NCI-H748 treated with DMSO at 0.1 percent for 48 hours (cell line): ENCODE measurements around the gene STK31.
A peak's percentile ranks its signal among the peaks of the same experiment; 100 is the strongest.
"Not testable (repeated sequence)": the region's sequence is repeated elsewhere in the genome, so short reads cannot be mapped to it uniquely, and the experiment has no call there.

Experiments used
- DNase-seq: peaks from one replicate; lab custom pipeline; 2025; lab: John Stamatoyannopoulos, UW

STK31 gene

DNA sequence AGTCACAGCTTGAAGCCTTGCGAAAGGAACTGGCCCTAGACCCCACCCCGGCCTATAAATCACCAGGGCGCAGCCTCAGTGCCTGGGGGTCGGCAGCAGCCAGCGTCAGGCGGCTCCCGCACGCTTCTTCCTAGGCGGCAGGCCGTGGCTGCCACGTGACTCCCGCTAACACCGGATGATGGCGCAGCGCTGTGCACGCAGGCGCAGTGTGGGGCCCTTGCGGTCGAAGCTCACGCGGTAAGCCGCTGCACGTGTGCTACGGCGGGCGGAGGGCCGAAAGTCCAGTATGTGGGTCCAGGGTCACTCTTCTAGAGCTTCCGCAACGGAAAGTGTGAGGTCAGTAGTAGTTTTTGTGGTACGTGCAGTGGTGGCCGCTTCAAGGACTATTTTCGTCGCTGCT, at the start of gene STK31:
Gene STK31, plus strand, starts transcription at position 220 of the 400 bp plus-strand sequence. Its CDS starts 67 bp downstream, at position 287.
- DNase-seq = no peak

DNA sequence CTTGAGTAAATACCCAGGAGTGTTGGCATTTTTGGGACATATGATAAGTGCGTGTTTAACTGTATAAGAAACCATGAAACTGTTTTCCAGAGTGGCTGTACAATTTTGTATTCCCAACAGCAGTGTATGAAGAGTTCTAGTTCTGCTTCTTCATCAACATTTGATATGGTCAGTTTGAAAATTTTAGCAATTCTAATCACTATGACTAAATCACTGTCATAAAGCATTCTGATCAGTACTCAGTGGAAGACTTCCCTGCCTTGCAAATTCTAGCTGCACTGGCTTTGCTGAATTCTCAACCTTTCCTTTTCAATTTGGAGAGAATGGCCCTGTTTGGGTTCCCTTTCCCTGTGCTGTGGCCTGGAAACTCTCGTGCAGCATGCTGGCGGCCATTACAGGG, 48.6 kb upstream of the STK31 start:
- DNase-seq = no peak

DNA sequence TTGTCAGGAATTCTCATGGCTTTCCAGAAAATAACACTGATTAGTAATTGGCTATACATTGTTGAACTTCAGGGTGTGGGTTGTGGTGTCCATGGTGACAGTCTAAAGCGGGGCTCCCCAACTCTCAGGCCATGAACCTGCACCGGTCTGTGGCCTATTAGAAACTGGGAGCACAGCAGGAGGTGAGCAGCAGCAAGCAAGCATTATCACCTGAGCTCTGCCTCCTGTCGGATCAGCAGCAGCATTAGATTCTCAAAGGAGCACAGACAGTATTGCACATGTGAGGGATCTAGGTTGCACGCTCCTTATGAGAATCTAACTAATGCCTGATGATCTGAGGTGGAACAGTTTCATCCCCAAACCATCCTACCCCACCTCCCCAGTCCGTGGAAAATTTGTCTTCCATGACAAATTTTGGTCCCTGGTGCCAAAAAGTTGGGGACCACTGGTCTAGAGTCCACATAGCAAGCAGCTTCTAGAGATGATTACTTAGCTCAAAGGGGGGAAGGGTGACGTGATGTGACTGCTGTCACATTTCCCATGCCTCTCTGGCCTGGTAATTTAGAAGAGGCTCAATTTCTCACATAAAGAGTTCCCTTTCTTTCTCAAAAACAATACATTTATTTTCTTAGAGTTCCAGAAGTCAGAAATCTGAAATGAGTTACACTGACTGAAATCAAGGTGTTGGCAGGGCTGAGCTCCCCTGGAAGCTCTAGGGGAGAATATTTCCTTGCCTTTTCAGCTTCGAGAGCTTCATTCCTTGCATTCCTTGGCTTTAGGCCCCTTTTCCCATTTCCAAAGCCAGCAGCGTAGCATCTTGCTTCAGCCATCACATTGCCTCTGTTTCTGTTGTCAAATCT, 47.7 kb upstream of the STK31 start:
- DNase-seq = no peak

GRCh38 chr7:23662984-23663313, 47.1 kb upstream of the STK31 start:
- no peak for DNase-seq

DNA sequence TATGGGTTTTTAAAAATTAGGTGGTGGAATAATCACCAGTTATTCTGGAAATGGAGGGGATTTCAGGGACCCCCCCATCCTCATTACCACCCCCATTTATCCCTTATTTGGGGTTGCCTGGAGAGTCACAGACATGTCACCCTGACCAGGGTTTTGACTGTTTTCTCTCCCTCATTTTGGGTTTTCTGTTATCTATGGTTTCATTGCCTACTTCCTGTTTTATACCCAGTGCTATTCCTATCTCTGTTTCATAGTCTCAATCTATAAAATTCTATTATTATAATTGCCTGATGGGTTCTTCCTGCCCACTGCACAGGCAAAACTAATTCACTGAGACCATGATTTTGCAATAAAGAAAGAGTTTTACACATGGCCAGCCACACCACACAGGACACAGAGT, 45.9 kb upstream of the STK31 start:
- DNase-seq = no peak

DNA sequence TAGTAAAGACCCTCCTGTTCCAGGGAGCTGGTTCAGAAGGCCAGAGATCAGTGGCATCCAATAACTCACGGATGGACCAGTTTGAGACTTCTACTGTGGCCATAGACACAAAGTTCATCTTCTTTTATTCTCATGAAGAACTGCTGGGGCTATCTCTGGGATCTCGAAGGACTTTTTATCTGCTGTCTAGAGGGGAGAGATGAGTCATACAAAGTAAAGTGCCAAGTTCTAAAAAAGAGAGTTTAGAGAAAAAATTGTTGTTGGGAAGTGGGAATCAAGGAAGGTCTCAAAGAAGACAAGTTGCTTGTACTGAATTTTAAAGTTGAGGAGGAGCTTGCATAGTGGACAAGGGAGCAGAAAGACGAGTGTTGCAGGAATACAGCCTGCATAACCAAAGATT, 38.0 kb upstream of the STK31 start:
- no peak for DNase-seq

DNA sequence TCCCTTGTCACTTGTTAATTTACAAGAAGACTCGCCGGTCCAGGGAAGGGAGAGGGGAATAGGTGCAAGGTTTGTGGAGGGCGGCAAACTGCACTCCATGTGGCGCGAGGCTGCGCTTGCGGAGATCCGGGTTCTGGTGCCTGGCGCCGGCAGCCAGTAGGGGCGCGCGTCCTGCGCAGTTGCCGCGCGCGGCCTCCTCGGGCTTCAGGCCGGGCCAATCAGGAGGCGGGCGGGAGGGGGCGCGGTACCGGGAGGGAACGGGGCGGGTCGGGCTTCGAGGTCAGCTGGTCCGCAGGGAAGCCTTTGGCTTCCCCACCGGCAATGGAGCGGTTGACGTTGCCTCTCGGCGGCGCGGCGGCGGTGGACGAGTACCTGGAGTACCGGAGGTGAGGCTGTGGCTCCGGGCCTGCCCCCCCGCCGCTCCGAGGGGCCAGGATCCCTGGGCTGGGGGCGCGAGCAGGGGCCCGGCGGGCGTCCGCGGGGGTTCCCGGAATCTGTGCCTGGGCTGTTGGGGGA, 30.1 kb upstream of the STK31 start, which contains the start of gene FAM221A:
Gene FAM221A, plus strand, starts transcription at position 302 of the 516 bp plus-strand sequence. Its CDS starts 20 bp downstream, at position 322.
- peak; percentile 64 for DNase-seq

GRCh38 chr7:23680414-23681405, 29.3 kb upstream of the STK31 start:
- peak; percentile 15 for DNase-seq

DNA sequence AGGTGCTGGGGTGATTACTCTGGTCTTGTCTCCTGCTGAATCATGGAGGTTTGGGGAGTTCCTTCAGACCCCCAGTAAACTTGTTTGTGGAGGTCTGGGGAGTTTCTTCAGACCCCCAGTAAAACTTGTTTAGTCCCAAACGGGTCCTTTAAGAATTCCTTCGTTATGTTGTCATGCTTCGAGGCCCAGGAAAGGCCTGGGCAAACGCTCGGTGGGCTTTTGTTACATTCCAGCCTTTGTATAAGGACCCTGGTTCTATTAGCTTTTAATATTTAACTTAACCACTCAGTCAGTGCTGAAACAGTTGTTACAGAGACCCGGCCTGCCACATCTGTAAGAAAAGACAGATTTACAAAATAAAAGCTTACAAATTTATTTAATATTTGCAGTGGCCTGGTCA, 26.0 kb upstream of the STK31 start:
- DNase-seq = not testable (repeated sequence)

DNA sequence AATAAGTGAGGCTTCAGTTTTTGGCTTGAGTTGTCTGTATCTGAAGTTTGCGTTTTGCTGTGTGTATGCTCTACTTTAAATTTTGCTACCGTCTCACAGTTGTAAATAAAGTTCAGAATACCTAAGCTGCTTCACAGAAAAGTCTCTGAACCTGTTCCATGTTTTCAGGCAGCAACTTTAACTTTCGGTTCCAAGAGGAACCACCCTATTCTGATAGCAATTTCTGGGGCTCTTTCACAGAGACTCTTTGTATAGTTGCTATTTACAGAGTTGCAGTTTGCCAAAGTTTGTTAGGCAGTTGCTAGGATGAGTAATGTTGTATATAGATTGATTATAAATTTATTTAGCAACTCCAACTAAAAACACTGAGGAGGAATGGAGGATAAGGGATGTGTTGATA, 24.3 kb upstream of the STK31 start:
- DNase-seq = no peak

- DNase-seq = no peak
These were observed 23.0 kb upstream of the STK31 start for GRCh38 chr7:23687011-23687410.

GRCh38 chr7:23689165-23689564, 20.9 kb upstream of the STK31 start:
- DNase-seq = no peak

- no peak for DNase-seq
These were observed 18.7 kb upstream of the STK31 start for GRCh38 chr7:23691320-23691719.

DNA sequence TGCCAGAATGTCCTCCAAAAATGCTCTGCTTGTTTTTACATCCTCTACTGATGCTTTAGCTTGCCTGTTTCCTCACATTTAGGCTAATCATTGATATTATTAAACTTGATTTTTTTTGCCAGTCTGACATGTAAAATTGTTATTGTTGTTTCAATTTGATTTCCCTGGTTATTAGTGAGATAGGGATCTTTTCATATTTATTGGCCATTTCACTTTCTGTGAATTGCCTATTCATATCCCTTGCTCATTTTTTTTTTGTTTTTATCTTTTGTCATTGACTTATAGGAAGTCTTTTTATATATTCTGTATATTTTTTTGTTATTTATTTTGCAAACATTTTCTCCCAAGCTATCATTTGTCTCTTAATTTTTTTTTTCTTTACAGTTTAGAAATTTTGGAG, 16.8 kb upstream of the STK31 start:
- no peak for DNase-seq

DNA sequence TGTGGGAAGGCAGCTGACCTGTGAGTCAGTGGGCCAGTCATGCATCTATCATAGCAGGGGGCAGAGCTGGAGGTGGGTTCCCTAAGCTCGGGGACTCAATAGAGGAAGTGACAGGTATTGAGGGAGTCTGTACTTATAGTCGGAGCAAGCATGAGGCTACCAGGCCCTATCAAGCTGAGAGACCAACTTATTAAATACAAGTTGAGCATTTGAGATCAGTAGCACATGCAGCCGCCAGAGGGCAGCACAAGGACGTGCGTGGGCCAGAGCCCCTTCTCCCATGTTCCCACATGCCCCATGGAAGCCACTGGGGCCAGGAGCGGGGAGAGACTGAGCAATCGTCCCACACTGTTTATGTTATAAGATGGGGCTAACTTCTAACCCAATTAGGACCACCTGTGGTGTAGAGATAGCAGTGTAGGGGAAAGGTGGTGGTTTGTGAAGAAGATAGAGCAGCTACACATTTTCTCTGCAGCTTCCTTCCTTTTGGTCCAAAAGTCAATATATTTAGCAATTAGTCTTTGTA, 13.0 kb upstream of the STK31 start:
- peak; percentile 59 for DNase-seq

DNA sequence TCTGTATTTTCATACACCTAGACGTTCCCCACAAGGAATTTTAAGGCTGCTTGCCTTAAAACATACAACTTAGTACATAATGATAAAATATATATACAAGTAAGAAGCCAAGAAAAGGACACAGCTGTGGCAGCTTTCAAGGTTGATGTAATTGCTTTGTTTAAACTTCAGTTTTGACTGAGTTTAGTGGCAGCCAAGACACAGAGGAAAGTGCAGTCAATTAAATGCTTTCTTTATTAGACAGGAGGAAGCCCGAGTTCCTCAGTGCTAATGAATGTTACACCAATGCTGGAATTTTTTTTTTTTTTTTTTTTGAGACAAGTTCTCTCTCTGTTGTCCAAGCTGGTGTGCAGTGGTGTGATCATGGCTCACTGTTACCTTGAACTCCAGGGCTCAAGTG, 11.2 kb upstream of the STK31 start:
- no peak for DNase-seq

GRCh38 chr7:23700046-23700445, 10.0 kb upstream of the STK31 start:
- DNase-seq = no peak

- no peak for DNase-seq
These were observed 803 bp upstream of the STK31 start for GRCh38 chr7:23709081-23709750.

DNA sequence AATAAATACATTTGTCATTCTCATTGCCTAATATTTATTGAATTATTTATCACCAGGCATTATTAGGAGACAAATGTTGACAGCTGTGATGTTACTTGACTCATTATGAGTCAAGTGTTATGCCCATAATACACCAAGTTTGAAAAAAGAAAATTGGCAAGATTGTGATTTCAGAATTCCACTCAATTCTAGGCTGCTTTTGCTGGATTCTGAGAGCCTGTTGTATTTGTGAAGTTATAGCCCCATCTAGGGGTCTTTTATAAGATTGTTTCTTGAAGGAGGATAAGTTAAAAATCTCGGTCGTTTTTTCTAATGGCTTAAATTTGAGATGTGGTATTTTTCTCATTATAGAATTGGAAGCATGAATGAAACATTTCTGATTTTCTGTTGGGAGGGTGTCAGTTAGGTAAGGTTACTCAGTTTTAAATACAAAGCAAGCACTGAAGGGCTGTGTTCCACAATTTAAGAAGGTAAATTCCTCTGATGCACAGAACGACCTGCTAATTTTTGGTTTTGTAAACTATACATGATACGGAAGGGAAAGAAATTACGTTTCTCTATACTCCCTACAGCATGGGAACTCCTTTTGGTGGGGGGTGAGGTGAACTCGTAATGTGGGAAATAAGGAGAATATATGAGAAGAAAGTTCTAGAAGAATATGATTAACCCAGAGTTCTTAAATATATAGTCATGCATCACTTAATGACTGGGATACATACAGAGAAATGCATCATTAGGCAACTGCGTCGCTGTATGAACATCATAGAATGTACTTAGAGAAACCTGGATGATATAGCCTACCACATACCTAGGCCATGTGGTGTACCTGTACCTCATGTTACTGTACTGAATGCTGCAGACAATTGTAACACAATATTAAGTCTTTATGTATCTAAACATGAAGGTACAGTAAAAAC, 2.6 kb downstream of the STK31 start:
- DNase-seq = peak; percentile 54

GRCh38 chr7:23713285-23714149, 3.5 kb downstream of the STK31 start:
- DNase-seq = no peak
